Pons (tissue), 1 donor: ENCODE data around the gene CHAC1.

ENCODE experiments used
- DNase-seq: peaks from one replicate; pipeline ENCODE4 v3.0.0-alpha.2; 2016; ENCODE audit warnings: low spot score

CHAC1 gene

DNA sequence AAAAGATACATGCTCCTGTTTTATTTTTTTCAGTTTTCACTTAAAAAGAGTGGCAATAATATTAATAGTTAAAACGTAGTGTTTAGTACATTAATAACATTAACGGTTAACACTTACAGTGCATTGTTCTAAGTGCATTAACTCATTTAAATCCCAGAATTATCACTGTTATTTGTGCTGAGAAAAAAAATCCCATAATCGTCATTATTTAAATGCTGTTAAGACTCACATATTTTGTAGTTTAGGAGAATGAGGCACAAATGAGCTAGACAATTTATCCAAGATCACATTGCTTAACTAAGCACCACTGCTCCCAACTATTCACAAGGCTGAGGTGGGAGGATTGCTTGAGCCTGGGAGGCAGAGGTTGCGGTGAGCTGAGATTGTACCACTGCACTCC is 34.9 kb downstream of the CHAC1 start:
- DNase-seq = no peak

DNA sequence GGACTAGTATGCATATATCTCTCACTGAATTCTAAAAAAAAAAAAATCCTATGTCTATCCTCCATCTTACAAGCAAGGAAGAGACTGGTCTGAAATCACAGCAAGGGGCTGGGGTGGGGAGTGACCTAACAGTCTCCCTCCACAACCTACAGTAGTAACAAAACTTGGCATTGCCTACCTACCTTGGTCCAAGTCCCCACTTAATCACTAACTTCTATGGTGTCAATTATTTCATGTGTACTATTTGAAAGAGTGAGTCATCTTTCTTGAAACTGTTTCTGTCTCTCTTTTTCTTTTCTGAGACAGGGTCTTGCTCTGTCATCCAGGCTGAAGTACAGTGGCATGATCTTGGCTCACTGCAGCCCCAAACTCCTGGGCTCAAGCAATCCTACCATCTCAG is 36.8 kb downstream of the CHAC1 start:
- no peak for DNase-seq

GRCh38 chr15:40990789-40991188 is 37.5 kb downstream of the CHAC1 start:
- DNase-seq = no peak

DNA sequence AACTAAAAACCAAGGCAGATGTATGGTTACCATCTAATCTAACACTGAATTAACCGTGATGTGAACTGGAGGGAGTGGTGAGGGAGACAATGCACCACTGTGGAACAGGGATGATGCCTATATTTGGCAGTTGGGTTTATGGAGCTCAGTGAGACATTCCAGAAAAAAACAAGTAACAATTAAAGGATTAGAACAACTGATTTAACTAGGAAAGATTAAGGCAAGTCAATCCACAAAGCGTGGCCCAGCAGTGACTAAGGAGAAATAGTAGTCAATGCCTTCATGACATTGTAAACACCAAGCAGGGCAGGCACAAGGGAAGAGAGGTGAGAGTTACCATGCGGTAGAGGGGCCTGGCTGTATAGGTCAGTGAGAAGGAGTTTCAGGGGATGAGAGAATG is 38.1 kb downstream of the CHAC1 start:
- DNase-seq = no peak

GRCh38 chr15:40992241-40992741 is 39.0 kb downstream of the CHAC1 start:
- no peak for DNase-seq

DNA sequence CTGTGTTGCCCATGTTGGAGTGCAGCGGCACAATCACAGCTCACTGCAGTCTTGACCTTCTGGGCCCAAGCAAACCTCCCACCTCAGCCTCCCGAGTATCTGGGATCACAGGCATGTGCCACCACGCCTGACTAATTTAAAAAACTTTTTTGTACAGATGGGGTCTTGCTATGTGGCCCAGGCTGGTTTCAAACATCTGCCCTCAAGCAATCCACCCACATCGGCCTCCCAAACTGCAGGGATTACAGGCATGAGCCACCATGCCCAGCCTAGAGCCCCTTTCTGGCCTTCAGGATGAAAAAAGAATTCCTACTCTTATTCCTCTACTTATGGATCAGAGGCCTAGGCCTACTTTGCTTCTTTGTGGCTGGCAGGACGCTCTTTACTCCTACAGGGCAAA is 39.6 kb downstream of the CHAC1 start:
- DNase-seq = no peak

- no peak for DNase-seq
Observed at GRCh38 chr15:40995656-40996055, 42.4 kb downstream of the CHAC1 start.

GRCh38 chr15:40999190-40999589 is 45.9 kb downstream of the CHAC1 start:
- no peak for DNase-seq

DNA sequence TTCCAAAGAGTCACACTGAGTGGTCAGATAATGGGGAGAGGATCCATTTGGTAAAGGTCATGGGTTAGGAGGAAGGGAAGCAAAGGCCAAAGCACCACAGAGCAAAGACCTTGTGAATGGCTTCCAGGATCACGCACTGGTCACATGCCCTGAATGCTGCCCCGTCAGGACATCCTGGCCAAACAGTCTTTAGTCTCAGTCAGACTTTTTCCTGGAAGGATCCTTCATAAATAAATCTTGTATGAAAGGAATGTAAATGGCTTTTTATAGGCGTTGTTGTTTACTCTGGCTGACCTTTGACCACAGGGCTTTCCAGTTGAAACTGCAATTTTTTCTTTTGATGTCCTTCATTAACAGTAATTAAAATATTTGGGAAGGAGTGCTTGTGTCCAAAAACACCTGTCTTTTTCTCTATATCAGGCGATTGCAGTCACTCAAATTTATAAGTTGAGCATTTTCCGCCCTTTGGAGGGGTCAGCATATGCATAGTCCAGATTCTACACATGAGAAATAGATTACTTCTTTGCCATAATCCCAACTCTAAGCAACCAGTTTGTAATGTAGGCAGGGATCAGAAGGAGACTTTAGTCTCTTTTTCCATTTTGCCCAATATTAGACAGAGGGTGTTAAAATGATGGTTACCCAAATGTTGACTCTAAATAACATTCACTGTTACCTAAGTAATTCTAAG is 48.4 kb downstream of the CHAC1 start:
- DNase-seq = no peak

DNA sequence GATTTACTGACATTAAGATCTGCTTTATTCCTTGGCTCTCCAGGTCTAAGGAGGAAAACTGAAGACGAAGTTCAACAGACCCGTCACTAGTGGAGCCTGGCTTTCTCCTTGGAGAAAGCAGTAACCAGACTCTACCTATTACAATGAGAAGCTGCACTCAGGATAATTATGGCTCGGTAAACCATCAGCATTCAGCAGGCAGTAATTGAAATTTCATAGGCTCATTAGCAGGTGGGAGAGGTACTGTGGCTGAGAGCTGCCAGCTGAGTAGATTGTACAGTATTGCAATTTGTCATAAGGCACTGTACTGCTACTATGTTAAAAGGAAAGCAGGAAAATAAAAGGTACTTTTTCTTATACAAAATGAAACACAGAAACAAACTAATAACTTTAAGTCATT is 51.2 kb downstream of the CHAC1 start:
- no peak for DNase-seq
